GM12875 (cell line): ENCODE measurements around the gene AMPD2.

ENCODE experiments used
- H3K4me3 ChIP-seq: one replicate; pipeline ENCODE4 v1.5.1; 2011; ENCODE audit warnings: low read depth, low read length, control low read depth
- CTCF ChIP-seq: IDR thresholded peaks from 2 replicates; pipeline ENCODE4 v1.5.1; 2011; ENCODE audit warnings: low read depth, mild to moderate bottlenecking, control low read depth, inconsistent platforms, low read length, moderate library complexity, borderline replicate concordance; ENCODE audit not compliant: insufficient read depth

The AMPD2 gene

GRCh38 chr1:109615879-109616278 is 3.8 kb upstream of the AMPD2 start:
- no peak for TF ChIP-seq CTCF

GRCh38 chr1:109616391-109616790 is 3.2 kb upstream of the AMPD2 start:
- H3K4me3 ChIP-seq = no peak overlapping the region
- TF ChIP-seq CTCF = no peak

More at GRCh38 chr1:109615879-109616278, 3.8 kb upstream of the AMPD2 start:
- H3K4me3 ChIP-seq = no peak overlapping the region

GRCh38 chr1:109617291-109617801 is 2.3 kb upstream of the AMPD2 start:
- no peak for TF ChIP-seq CTCF
- no peak overlapping the region for H3K4me3 ChIP-seq

- TF ChIP-seq CTCF = no peak
- peak overlapping the region; percentile 80 for H3K4me3 ChIP-seq
These were observed 719 bp upstream of the AMPD2 start for GRCh38 chr1:109618661-109619575.

GRCh38 chr1:109620401-109620791 is 759 bp downstream of the AMPD2 start:
- H3K4me3 ChIP-seq = peak overlapping the region; percentile 80
- TF ChIP-seq CTCF = no peak

- TF ChIP-seq CTCF = no peak
These were observed 1.2 kb downstream of the AMPD2 start for GRCh38 chr1:109620841-109621286.

GRCh38 chr1:109621379-109622136 is 1.9 kb downstream of the AMPD2 start:
- TF ChIP-seq CTCF = no peak
- peak overlapping the region; percentile 80 for H3K4me3 ChIP-seq

More at GRCh38 chr1:109620841-109621286, 1.2 kb downstream of the AMPD2 start:
- H3K4me3 ChIP-seq = peak overlapping the region; percentile 80
